HG03135 (cell line): ENCODE results near the gene CATSPERB.
"Not testable (repeated sequence)": the region's sequence is repeated elsewhere in the genome, so short reads cannot be mapped to it uniquely, and the experiment has no call there.

Source experiments
- ATAC-seq: cut with Tn5 transposase; IDR thresholded peaks from one replicate; pipeline ENCODE4 v1.9.1; 2021; ENCODE audit warnings: mild to moderate bottlenecking, moderate library complexity; ENCODE audit not compliant: unreplicated experiment

Gene CATSPERB

DNA sequence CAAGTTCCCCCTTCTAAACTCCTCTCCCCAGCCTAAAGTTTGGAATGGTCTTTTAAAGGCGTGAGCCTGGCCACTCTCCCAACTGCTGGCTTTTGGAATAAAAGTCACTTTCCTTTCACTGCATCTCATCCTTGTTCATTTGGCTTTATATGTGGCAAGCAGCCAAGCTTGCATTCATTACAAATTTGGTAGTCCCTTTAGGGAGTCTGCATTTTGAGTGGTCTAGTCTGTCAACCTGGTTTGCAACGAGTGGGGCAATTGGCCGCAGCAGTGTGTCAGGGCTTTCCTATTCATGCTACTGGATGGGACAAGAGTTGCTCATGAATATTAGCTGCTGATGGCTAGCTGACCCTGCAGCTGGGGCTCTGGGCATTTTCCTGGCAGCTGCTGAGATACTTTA, 57.0 kb downstream of the CATSPERB start:
- no peak for ATAC-seq

DNA sequence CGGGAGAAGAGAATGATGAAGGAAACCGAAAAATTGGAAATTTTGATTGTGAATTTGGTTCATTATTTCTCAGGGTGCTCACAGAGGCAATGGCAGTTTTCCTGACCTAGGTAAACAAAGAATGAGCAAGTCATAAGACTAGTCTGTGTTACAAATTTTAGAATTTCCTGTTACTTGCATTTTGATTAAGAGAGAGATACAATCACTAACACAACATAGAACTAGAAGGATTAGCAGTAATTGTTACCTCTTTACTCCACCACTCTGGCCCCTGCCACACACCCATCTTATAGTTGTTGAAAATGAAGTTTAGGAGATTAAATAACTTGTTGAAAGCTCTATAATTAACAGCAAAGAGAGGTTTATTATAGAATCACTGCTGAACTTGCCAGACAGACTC, 62.0 kb downstream of the CATSPERB start:
- ATAC-seq: no peak

DNA sequence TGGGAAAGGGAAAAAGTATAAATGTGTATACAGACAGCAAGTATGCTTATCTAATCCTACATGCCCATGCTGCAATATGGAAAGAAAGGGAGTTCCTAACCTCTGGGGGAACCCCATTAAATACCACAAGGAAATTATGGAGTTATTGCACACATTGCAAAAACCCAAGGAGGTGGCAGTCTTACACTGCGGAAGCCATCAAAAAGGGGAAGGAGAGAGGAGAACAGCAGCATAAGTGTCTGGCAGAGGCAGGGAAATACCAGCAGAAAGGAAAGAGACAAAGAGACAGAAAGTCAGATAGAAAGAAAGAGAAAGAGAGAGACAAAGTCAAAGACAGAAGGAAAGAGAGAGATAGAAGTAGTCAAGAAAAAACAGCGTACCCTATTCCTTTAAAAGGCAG, 64.8 kb downstream of the CATSPERB start:
- not testable (repeated sequence) for ATAC-seq

DNA sequence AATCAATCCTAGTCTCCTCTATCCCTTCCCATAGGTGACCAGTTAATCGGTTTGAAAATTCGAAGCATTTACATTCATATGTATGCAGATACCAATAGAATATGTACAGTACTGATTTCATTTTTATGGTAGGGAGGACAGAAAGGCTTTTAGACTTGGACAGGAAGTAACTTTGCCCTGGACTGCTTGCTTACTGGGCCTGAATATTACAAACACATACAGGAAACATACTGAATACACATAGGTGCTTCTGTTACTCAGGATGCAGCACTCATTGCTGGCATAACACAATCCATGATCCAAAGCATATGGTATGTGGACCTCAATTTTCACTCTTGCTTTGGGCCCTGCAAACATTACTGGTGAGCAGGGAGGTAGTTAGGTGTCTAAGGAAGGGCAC, 71.1 kb downstream of the CATSPERB start:
- no peak for ATAC-seq

DNA sequence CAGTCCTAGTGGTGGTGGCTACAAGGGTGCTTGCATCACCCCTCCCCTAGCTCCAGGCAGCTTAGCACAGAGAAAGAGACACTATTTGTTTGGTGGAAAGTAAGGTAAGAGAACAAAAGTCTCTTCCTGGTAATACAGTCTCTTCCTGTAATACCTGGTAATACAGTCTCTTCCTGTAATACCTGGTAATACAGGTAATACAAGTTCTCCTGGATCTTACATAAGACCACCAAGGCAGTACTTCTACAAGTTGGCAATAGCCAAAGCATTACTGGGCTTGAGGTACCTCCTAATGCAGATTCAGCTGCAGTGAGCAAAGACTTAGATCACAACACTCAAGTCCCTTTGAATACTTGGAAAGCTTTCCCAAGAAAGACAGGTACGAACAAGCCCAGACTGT, 77.0 kb downstream of the CATSPERB start:
- ATAC-seq: no peak

DNA sequence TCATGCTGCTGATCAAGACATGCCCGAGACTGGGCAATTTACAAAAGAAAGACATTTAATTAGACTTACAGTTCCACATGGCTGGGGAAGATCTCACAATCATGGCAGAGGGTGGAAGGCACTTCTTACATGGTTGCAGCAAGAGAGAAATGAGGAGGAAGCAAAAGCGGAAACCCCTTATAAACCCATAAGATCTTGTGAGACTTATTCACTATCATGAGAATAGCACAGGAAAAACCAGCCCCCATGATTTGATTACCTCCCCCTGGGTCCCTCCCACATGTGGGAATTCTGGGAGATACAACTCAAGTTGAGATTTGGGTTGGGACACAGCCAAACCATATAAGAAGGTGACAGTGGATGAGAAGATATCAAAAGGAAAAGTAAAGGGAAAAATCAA, 78.4 kb downstream of the CATSPERB start:
- no peak for ATAC-seq

DNA sequence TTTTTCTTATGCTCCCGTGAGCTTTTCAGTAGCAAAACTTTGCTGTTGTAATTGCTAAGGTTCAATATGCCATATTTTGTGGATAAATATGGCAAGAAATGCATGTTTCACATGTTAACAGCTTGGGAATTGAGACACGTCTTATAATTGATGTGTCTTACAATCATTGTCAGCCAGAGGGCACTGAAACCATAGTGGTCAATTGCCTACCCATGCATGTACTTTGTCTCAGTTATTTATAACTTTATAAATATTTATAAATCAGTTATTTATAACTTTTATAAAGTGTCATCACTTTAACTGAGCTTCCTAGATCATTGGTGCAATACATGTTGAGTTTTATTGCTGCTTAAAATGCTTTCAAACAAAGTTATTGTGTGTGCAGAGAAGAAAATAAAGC, 82.0 kb downstream of the CATSPERB start:
- ATAC-seq: no peak

DNA sequence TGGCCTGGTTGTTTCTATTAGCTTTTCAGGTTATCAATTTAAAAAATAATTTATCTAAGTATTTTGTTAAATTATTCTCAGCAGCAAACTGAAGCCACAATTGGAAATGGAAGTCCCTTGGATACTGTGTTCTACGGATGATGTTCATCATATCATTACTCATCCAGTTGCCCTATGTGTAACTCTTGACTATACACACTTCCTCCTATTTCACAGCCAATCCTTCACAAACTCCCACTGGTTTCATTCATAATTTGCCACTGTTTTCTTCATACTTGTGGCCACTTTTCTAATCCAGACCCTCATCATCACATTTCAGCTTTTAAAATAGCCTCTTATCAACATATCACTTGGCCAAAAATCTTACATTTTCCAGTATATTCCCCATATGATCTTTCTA, 84.0 kb downstream of the CATSPERB start:
- no peak for ATAC-seq

DNA sequence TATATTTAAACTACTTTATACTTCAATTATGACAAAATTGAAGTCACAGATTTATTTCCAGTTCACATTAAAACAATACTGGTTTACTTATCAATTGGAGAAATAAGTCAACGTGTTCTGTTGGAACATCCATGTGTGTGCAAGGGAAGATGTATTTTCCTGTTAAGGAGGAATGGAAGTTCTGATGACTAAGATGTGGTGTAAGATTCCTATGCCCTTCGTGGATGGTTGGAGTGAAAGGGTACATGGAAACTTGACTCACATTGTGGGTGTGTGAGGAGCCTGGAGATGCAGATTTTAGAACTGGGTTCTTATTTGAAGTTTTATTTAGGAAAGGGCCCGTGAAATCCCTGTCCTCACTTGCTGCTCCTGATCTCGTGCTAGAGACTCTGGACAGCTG, 95.3 kb downstream of the CATSPERB start:
- ATAC-seq: no peak

DNA sequence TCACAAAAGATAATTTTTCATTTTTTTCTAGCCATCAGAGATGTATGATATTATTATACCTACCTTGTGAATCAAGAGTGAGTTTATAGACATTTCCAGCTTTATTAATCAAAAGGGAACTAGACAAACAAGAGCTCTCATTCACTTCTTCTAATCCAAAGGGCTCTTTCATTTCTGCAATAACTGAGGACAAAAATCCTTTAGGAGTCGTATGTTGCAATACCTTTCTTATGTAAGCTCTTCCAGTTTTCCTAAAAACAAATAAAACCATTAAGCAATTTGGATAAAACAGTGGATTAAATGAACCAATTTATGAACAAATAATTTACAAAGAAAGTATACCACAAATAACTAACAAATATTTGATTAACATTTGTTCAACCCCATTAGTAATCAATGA, 107.1 kb downstream of the CATSPERB start:
- ATAC-seq: no peak

DNA sequence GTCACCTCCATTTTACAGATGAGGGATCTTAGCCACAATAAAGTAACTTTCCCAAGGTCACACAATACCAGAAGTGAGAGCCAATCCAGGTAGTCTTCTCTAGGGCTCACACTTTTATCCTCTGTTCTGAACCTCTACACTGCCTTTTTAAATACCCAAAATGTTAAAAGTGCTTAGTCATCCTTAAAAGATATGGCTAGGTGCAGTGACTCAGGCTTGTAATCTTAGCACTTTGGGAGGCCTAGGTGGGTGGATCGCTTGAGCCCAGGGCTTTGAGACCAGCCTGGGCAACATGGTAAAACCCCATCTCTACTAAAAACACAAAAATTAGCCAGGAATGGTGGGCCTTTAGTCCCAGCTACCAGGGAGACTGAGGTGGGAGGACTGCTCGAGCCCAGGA, 117.7 kb downstream of the CATSPERB start:
- ATAC-seq: no peak

DNA sequence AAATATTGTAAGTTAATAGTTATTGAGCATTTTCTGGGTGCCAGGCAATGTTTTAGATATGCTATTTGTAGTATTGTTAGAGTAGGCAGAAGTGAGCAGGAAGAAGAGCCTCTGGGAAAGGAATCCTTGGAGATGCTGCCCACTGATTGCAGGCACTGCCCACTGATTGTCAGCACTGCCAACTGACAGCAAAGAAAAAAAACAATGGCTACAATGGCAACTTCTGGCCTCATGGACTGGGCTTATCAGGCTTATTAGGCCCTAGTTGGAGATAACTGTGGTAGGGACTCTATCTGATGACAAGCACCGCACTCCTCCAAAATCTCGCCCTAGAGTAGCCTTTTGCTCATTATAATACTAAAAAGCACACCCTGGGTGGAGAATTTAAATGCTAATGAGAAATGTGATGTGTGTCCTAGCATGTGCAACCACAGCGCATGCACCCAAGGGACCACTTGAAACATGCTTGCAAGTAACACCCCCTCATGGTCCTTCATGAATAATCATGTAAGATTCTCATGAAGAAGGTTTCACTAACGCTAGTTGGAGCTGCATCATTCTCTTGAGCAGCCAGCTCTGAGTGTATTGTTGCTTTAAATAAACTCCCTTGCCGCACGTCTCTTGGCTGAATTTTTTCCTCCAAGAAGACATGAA, 118.3 kb downstream of the CATSPERB start:
- ATAC-seq: no peak

DNA sequence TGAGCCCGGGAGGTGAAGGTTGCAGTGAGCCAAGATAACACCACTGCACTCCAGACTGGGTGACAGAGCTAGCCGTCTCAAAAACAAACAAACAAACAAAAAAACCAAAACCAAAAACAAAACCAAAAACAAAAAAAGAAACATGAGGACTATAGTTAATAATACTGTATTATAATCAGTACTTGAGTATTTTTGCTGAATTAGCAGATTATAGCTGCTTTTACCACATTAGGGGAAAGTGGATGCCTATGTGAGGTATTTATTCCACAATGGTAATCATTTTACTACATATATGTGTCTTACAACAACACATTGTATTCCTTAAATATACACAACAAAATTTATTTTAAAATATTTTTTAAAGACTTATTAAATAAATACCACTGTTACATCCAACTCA, 120.4 kb downstream of the CATSPERB start:
- ATAC-seq: no peak

DNA sequence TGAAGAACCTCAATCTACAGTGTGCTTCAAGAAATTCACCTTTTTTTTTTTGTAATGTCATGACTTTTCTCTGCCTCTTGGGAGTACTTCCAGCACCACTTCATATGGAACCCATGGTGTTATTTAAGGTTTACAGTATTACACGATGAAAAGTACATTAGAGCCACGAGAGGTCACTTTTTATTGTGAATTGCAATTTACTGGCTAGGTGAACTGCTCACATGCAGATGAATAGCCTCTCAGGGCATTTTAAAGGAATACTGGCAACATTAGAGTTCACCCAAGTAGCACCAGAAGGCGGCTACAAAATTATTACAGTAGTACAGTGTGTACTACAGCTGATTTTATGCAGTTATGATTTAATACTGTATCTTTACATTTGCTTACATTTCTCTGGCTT, 122.7 kb downstream of the CATSPERB start:
- ATAC-seq: no peak

DNA sequence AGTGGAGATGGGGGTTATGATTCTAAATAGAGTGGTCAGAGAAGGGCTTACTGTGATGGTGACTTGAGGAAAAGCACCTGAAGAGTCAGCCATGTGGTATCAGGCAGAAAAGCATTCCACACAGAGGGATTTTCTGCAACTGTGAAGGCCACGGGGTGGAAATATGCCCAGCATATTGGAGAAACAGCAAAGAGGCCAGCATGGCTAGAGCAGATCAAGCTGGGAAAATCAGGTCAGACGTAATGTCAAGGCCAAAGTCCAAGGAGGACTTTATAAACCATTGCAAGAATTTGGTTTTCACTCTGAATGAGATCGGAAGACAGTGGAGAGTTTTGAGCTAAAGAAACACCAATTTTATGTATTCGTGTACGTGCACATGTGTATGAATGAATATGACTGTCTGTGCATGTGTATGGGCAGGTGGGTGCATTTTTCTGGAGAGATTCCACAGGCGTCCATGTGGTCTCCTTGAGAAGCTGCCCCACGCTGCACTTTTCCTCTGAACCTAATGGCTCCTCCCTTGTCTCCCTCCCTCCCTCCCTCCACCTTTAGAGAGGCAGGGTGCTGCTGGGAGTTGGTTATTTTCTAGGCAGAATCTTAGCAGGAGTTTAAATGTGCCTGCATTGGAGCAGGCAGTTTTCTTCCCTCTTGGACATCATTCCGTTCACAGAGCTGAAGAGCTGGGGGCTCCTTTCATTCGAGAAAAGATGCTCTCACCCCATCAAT, 124.4 kb downstream of the CATSPERB start:
- no peak for ATAC-seq

DNA sequence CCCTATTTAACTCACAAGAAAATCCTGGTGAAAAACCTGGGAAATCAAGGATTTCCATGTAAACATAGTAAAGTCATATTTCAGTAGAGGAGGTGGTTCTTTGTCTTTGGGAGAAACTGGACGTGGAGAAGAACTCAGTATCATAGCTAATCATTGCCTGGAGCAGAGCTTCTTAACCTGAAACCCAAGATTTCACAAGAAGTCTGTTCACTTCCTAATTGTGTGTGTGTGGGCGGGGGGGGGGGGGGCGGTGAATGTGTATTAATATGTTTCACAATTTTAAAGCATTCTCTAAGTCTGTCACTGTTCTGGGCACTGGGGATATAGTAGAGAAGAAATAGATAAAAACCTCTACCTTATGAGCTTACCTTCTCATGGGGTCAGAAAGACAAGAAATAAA, 125.0 kb downstream of the CATSPERB start:
- no peak for ATAC-seq

DNA sequence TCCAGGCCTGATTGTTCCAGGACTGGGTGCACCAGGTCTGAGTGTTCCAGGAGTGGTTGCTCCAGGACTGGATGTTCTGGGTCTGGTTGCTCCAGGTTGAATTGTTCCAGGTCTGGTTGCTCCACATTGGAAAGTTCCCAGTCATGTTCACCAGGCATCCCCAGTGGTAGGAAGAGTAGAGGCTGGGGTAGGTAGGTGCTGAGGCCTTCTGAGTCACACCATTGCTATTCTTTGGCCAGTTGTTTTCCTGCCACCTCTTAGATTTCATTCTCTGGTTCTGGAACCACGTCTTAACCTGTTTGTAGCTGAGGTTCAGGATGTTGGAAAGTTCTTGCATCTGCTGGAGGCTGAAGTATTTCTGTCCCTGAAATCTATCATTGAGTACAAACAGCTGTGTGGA, 127.3 kb downstream of the CATSPERB start:
- not testable (repeated sequence) for ATAC-seq

DNA sequence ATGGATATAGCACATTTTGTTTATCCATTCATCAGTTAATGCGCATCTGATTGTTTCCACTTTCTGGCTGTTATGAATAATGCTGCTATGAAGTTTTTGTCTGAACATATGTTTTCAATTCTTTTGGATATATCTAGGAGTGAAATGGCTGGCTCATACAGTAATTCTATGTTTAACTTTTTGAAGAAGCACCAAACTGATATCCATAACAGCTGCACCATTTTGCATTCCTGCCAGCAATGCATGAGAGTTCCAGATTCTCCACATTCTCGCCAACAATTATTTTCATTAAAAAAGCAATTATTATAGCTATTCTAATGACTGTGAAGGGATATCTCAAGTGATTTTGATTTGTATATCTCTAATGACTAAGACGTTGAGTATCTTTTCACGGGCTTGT, 131.9 kb downstream of the CATSPERB start:
- no peak for ATAC-seq

DNA sequence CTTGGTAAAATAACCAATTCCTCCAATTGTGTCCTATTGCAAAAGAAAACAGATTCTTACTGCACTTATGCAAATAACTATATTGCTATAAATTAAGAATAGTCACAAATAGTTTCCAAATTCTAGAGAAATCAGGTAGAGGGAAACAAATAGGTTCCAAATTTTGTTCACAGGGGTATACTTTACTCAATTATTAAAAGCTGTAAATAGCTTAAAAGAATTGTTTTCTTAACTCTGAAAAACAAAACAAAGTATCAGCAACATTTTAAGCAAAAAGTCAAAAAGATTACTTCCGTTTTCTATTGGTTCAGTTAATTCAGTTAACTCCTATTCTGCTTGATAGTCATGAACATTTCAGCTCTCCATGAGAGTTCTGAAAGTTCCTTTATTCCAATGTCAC, 136.2 kb downstream of the CATSPERB start:
- no peak for ATAC-seq

DNA sequence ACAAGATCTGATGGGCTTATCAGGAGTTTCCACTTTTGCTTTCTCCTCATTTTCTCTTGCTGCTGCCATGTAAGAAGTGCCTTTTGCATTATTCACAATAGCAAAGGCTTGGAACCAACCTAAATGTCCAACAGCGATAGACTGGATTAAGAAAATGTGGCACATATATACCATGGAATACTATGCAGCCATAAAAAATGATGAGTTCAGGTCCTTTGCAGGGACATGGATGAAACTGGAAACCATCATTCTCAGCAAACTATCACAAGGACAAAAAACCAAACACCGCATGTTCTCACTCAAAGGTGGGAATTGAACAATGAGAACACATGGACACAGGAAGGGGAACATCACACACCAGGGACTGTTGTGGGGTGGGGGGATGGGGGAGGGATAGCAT, 137.9 kb downstream of the CATSPERB start:
- not testable (repeated sequence) for ATAC-seq

DNA sequence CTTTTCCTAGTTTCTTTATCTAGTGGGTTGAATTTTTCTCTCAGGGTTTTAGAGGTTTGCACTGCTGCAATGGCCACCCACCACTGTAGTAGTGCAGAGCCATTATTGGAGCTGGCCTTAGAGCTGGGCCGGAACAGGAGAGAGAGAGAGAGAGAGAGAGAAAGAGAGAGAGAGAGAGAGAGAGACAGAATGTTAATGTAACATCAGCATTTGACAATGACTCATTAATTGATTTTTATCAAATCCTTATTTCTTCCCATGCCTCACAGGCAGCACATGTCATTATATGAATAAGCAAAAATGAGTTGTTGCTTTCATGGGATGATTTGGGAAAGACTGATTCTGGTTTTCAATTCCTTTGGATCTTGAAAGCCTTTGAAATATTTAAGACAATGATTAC, 145.5 kb downstream of the CATSPERB start:
- ATAC-seq: no peak

DNA sequence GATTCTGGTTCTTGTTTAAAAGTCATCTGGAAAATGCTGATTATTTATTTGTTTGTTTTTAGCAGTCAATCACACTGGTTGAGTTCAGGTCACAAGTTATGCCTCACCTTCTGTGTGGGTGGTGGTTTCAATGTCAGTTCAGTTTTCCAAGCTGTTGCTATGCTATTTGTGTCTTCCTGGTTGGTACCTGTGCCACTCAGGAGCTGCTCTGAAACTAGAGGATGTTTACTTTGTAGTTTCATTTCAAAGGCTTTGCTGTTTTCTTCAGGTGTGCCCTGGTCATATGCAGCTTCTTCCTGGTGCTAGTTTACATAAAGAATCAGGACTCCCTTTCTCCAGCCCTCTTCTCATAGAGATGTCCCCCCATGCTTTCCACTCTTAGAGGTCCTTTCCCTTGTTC, 146.0 kb downstream of the CATSPERB start:
- ATAC-seq: no peak

DNA sequence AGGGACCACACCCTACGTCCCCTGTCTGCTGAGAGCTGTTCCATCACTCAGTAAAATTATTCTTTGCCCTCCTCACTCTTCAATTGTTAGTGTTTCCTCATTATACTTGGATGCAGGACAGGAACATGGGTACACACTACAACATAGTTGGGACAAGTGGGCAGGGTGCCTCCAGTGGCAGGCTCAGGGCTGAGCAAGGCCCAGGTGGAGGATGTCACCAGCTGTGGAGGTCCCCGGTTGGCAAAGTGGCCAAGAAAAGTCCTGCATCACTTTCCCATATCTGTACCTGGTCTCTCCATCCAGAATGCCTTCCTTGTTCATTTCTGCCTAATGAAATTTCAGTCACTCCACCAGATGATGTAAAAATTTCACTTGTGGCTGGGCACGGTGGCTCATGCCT, 149.1 kb downstream of the CATSPERB start:
- ATAC-seq: no peak
